HCT116 (cell line): ENCODE results near the gene CMTM8. TPM values are rescaled to one million over a fixed set of nuclear protein-coding genes. Genes with fewer than 3 reads are reported as not detected.

Experiments
- ATAC-seq: fragments of 200-7000 bp; cut with Tn5 transposase; 2 replicates; pipeline ENCODE4 v1.9.1; 2020; ENCODE audit warnings: mild to moderate bottlenecking, moderate library complexity
- BruUV-seq: library from RNA; stranded (reverse); fragments of 400-500 nt; replicated peaks from 2 replicates; lab custom pipeline; 2021; lab: Mats Ljungman, UMichigan
- CTCF ChIA-PET: fragments of 300-600 bp; sonication (Branson Sonifier 250); formaldehyde crosslinking; loops from one replicate; lab custom pipeline; 2021; ENCODE audit warnings: antibody characterized with exemption; lab: Charles Lee
- POLR2A ChIA-PET: fragments of 300-600, 350-600 bp; sonication (Branson Sonifier 250); formaldehyde crosslinking; loops from one replicate; lab custom pipeline; 2021; ENCODE audit warnings: antibody characterized with exemption; lab: Charles Lee
- RAD21 ChIA-PET, 2 experiments: fragments of 300-600 bp; sonication (Branson Sonifier 250); formaldehyde crosslinking; loops; one replicate each; lab custom pipeline; 2023; ENCODE audit warnings: low total read pairs in 2 of 2; ENCODE audit not compliant: uncharacterized antibody in 2 of 2, unreplicated experiment in 2 of 2, low non-redundant PET in 1 of 2; lab: Charles Lee
- DNase-seq: peaks from one replicate; pipeline ENCODE4 v3.0.0-alpha.2; 2010; ENCODE audit warnings: low read depth, low spot score
- H2AFZ ChIP-seq: fragments of 200-600 bp; shearing (Covaris generic), sonication (generic); 2 replicates; pipeline ENCODE4 v1.6.1; 2017; ENCODE audit warnings: low read depth, mixed run types, mixed read lengths, antibody characterized with exemption, low read length; ENCODE audit not compliant: poor library complexity, severe bottlenecking
- H3K27ac ChIP-seq: 2 replicates; pipeline ENCODE4 v1.5.1; 2012; ENCODE audit warnings: low read depth, low read length
- H3K27me3 ChIP-seq: fragments of 200-600 bp; sonication (generic); 2 replicates; pipeline ENCODE4 v1.6.1; 2016; ENCODE audit warnings: mixed run types, low read length, mixed read lengths; ENCODE audit not compliant: insufficient read depth
- H3K36me3 ChIP-seq, 2 experiments: fragments of 200-500 bp in 1 of 2; fragments of 200-600 bp in 1 of 2; sonication (Bioruptor generic) in 1 of 2; sonication (generic) in 1 of 2; 2 replicates each; pipeline versions ENCODE4 v1.5.1 to v1.6.1; 2014 to 2016; ENCODE audit warnings: low read length in 2 of 2, inconsistent platforms in 1 of 2, mixed read lengths in 1 of 2, mixed run types in 1 of 2; ENCODE audit not compliant: insufficient read depth in 2 of 2, control insufficient read depth in 1 of 2
- H3K4me1 ChIP-seq, 2 experiments: fragments of 200-600 bp in 1 of 2; sonication (generic) in 1 of 2; 2 replicates each; pipeline versions ENCODE4 v1.5.1 to v1.6.1; 2012 to 2017; ENCODE audit warnings: low read length in 2 of 2, inconsistent platforms in 1 of 2, mild to moderate bottlenecking in 1 of 2, mixed read lengths in 1 of 2, mixed run types in 1 of 2, moderate library complexity in 1 of 2; ENCODE audit not compliant: insufficient read depth in 2 of 2, control insufficient read depth in 1 of 2
- H3K4me2 ChIP-seq: fragments of 200-600 bp; sonication (generic); 2 replicates; pipeline ENCODE4 v1.6.1; 2017; ENCODE audit warnings: mixed run types, low read length, mixed read lengths
- H3K4me3 ChIP-seq, 2 experiments: fragments of 200-600 bp in 1 of 2; sonication (generic) in 1 of 2; replicated peaks in 1 of 2; 2 replicates each; pipeline ENCODE4 v1.5.1; 2011 to 2016; ENCODE audit warnings: low read length in 2 of 2, control low read depth in 1 of 2, low read depth in 1 of 2, mild to moderate bottlenecking in 1 of 2, mixed read lengths in 1 of 2, mixed run types in 1 of 2
- H3K79me2 ChIP-seq: fragments of 200-600 bp; sonication (generic); 2 replicates; pipeline ENCODE4 v1.6.1; 2017; ENCODE audit warnings: mild to moderate bottlenecking, mixed run types, low read length, moderate library complexity, mixed read lengths; ENCODE audit not compliant: insufficient read depth
- H3K9ac ChIP-seq: fragments of 200-600 bp; sonication (generic); 2 replicates; pipeline ENCODE4 v1.6.1; 2016; ENCODE audit warnings: low read length, mixed read lengths
- H3K9me2 ChIP-seq: fragments of 200-600 bp; sonication (generic), shearing (Covaris generic); 2 replicates; pipeline ENCODE4 v1.6.1; 2017; ENCODE audit warnings: mixed run types, mild to moderate bottlenecking, moderate library complexity; ENCODE audit not compliant: insufficient read depth
- H3K9me3 ChIP-seq, 2 experiments: fragments of 200-500 bp in 1 of 2; fragments of 200-600 bp in 1 of 2; sonication (Bioruptor generic) in 1 of 2; sonication (generic) in 1 of 2; 2 replicates each; pipeline ENCODE4 v1.6.1; 2014 to 2017; ENCODE audit warnings: low read length in 2 of 2, mixed read lengths in 2 of 2, inconsistent platforms in 1 of 2, low read depth in 1 of 2, mild to moderate bottlenecking in 1 of 2, mixed run types in 1 of 2, moderate library complexity in 1 of 2; ENCODE audit not compliant: control insufficient read depth in 1 of 2, insufficient read depth in 1 of 2
- H4K20me1 ChIP-seq: fragments of 200-600 bp; sonication (generic), shearing (Covaris generic); 2 replicates; pipeline ENCODE4 v1.6.1; 2017; ENCODE audit warnings: mixed run types, mild to moderate bottlenecking, moderate library complexity; ENCODE audit not compliant: insufficient read depth
- ATF3 ChIP-seq: IDR thresholded peaks from 2 replicates; pipeline ENCODE4 v1.6.1; 2012
- CBX3 ChIP-seq: IDR thresholded peaks from 2 replicates; pipeline ENCODE4 v1.6.1; 2012; ENCODE audit warnings: low read depth
- ELF1 ChIP-seq: IDR thresholded peaks from 2 replicates; pipeline ENCODE4 v1.6.1; 2012; ENCODE audit warnings: low read depth, borderline replicate concordance
- EZH2 ChIP-seq: fragments of 200-600 bp; sonication (generic); IDR thresholded peaks from 2 replicates; pipeline ENCODE4 v1.6.1; 2017; ENCODE audit warnings: antibody characterized with exemption, mixed run types
- EZH2phosphoT487 ChIP-seq: fragments of 200-600 bp; IDR thresholded peaks from 2 replicates; pipeline ENCODE4 v1.6.1; 2018; ENCODE audit warnings: antibody characterized with exemption, borderline replicate concordance
- FOSL1 ChIP-seq: IDR thresholded peaks from 2 replicates; pipeline ENCODE4 v1.6.1; 2012; ENCODE audit warnings: low read depth
- POLR2A ChIP-seq: IDR thresholded peaks from 2 replicates; pipeline ENCODE4 v1.7.0; 2011; ENCODE audit warnings: borderline replicate concordance; ENCODE audit not compliant: insufficient read depth, insufficient read length; ENCODE audit errors: extremely low read depth
- POLR2AphosphoS5 ChIP-seq: IDR thresholded peaks from 2 replicates; pipeline ENCODE4 v1.6.1; 2011; ENCODE audit warnings: mild to moderate bottlenecking, low read depth, low read length, moderate library complexity
- RAD21 ChIP-seq: IDR thresholded peaks from 2 replicates; pipeline ENCODE4 v1.6.1; 2012; ENCODE audit warnings: low read depth, mild to moderate bottlenecking
- REST ChIP-seq: IDR thresholded peaks from 2 replicates; pipeline ENCODE4 v1.6.1; 2012; ENCODE audit warnings: low read depth
- SP1 ChIP-seq: IDR thresholded peaks from 2 replicates; pipeline ENCODE4 v1.6.1; 2012; ENCODE audit warnings: low read depth
- SRF ChIP-seq: IDR thresholded peaks from 2 replicates; pipeline ENCODE4 v1.6.1; 2012; ENCODE audit warnings: low read depth
- TCF7L2 ChIP-seq: IDR thresholded peaks from 2 replicates; pipeline ENCODE4 v1.7.0; 2011; ENCODE audit warnings: borderline replicate concordance, inconsistent platforms; ENCODE audit not compliant: insufficient read depth, insufficient read length; ENCODE audit errors: extremely low read depth
- YY1 ChIP-seq: IDR thresholded peaks from 2 replicates; pipeline ENCODE4 v1.6.1; 2011; ENCODE audit warnings: low read length, low read depth, moderate library complexity, mild to moderate bottlenecking; ENCODE audit not compliant: insufficient replicate concordance; ENCODE audit errors: extremely low read depth
- ZFX ChIP-seq: fragments of 450-650 bp; IDR thresholded peaks from 2 replicates; pipeline ENCODE4 v1.6.1; 2017
- intact Hi-C: fragments of 100-400 bp; cut with micrococcal nuclease; formaldehyde crosslinking; loops from 2 replicates; pipeline ENCODE4 v1.10.0; 2022
- total RNA-seq: library from RNA; stranded (reverse); gene quantifications from one replicate; pipeline ENCODE4 v1.2.1, GENCODE V29; 2021; ENCODE audit not compliant: unreplicated experiment
- TF ChIP-seq, protein P1 (sequence below): IDR thresholded peaks from 2 replicates; pipeline ENCODE4 v1.6.1; 2012
- TF ChIP-seq, protein P2 (sequence below): IDR thresholded peaks from 2 replicates; pipeline ENCODE4 v1.6.1; 2011; ENCODE audit warnings: mild to moderate bottlenecking, low read length, moderate library complexity; ENCODE audit not compliant: insufficient replicate concordance; ENCODE audit errors: extremely low read depth
- TF ChIP-seq, protein P3 (sequence below), 3 experiments: fragments of 200-600 bp in 1 of 3; sonication (generic) in 1 of 3; IDR thresholded peaks in 2 of 3; conservative IDR thresholded peaks in 1 of 3; 2 replicates each; pipeline ENCODE4 v1.5.1; 2012 to 2017; ENCODE audit warnings: low read depth in 2 of 3, low read length in 2 of 3, antibody characterized with exemption in 1 of 3, borderline replicate concordance in 1 of 3, control low read depth in 1 of 3, mild to moderate bottlenecking in 1 of 3, mixed read lengths in 1 of 3, mixed run types in 1 of 3, moderate library complexity in 1 of 3; ENCODE audit not compliant: insufficient read depth in 1 of 3

CMTM8 gene
- total RNA-seq, 1 experiment from 2014 or later = 19.4 TPM

- H3K9ac ChIP-seq = peak overlapping the region; percentile 41
- H3K36me3 ChIP-seq = no peaks in the 10 kb centered on the region
- H3K27ac ChIP-seq = peak overlapping the region; percentile 61
- TF ChIP-seq, protein P1, sequence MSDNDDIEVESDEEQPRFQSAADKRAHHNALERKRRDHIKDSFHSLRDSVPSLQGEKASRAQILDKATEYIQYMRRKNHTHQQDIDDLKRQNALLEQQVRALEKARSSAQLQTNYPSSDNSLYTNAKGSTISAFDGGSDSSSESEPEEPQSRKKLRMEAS = peak; percentile 62; the same call in 1 of the 2 replicates
- TF ChIP-seq EZH2 = no peak
- TF ChIP-seq, protein P2, sequence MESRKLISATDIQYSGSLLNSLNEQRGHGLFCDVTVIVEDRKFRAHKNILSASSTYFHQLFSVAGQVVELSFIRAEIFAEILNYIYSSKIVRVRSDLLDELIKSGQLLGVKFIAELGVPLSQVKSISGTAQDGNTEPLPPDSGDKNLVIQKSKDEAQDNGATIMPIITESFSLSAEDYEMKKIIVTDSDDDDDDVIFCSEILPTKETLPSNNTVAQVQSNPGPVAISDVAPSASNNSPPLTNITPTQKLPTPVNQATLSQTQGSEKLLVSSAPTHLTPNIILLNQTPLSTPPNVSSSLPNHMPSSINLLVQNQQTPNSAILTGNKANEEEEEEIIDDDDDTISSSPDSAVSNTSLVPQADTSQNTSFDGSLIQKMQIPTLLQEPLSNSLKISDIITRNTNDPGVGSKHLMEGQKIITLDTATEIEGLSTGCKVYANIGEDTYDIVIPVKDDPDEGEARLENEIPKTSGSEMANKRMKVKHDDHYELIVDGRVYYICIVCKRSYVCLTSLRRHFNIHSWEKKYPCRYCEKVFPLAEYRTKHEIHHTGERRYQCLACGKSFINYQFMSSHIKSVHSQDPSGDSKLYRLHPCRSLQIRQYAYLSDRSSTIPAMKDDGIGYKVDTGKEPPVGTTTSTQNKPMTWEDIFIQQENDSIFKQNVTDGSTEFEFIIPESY = no peak
- no peak for TF ChIP-seq EZH2phosphoT487
- no peak for TF ChIP-seq POLR2A
- 0 out of 2 replicates have a peak, but pooled peaks have one; percentile 35 for TF ChIP-seq SRF
- no peak for TF ChIP-seq YY1
- peak; percentile 84 for TF ChIP-seq SP1
- TF ChIP-seq, protein P3, sequence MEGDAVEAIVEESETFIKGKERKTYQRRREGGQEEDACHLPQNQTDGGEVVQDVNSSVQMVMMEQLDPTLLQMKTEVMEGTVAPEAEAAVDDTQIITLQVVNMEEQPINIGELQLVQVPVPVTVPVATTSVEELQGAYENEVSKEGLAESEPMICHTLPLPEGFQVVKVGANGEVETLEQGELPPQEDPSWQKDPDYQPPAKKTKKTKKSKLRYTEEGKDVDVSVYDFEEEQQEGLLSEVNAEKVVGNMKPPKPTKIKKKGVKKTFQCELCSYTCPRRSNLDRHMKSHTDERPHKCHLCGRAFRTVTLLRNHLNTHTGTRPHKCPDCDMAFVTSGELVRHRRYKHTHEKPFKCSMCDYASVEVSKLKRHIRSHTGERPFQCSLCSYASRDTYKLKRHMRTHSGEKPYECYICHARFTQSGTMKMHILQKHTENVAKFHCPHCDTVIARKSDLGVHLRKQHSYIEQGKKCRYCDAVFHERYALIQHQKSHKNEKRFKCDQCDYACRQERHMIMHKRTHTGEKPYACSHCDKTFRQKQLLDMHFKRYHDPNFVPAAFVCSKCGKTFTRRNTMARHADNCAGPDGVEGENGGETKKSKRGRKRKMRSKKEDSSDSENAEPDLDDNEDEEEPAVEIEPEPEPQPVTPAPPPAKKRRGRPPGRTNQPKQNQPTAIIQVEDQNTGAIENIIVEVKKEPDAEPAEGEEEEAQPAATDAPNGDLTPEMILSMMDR (IDR thresholded peaks at IDR 0.05 in 2 of 3, conservative IDR thresholded peaks at IDR 0.05 in 1 of 3; ENCODE audit: borderline replicate concordance in 1 of 3, insufficient read depth in 1 of 3, low read depth in 2 of 3, low read length in 2 of 3) = no peak
- TF ChIP-seq CBX3 = peak; percentile 91
- no peak for TF ChIP-seq TCF7L2
- TF ChIP-seq ELF1 = no peak
- 0 out of 2 replicates have a peak, but pooled peaks have one; percentile 14 for TF ChIP-seq RAD21
- TF ChIP-seq ATF3 = peak; percentile 35; the same call in 1 of the 2 replicates
- TF ChIP-seq FOSL1 = peak; percentile 89
- TF ChIP-seq REST = no peak
- TF ChIP-seq ZFX = no peak
- TF ChIP-seq POLR2AphosphoS5 = no peak; the same call in 1 of the 2 replicates
Measured at GRCh38 chr3:32249184-32249782, 10.8 kb downstream of the CMTM8 start.

More at GRCh38 chr3:32249184-32249782, 10.8 kb downstream of the CMTM8 start:
- Histone ChIP-seq H3K4me3 (peak overlapping the region in 1 of 2 experiments; percentile 15; a peak in 1 of 4 replicates), H3K27me3 (no peaks in the 10 kb centered on the region), H3K9me2 (no peaks in the 10 kb centered on the region), H3K4me1 (peaks cover 50% of the 10 kb centered on the region in 2 experiments), H3K4me2 (peak overlapping the region; percentile 70), H3K9me3 (peaks cover 0 to 5% of the 10 kb centered on the region in 2 experiments; a peak in 1 of 4 replicates), H3K79me2 (peaks cover 78% of the 10 kb centered on the region), H2AFZ (no peak overlapping the region), H4K20me1 (peaks cover 10% of the 10 kb centered on the region; the same call in 1 of the 2 replicates)
- RAD21 ChIA-PET = interaction anchor here in 1 of 2 experiments (0.7 kb wide), 1 partner anchor 47 kb away, joined by 3 read pairs; no protein-coding TSS in a partner anchor
- no TSS peak for BruUV-seq
- intact Hi-C loops = no loop called here
- CTCF ChIA-PET = interaction anchor here (1.4 to 1.8 kb wide), 2 partner anchors 9 to 47 kb away, joined by 4 to 10 read pairs; no protein-coding TSS in a partner anchor
- peak; percentile 60 for ATAC-seq
- peak; percentile 69 for DNase-seq
- POLR2A ChIA-PET = interaction anchor here (0.7 kb wide), 1 partner anchor 34 kb away, joined by 4 read pairs; no protein-coding TSS in a partner anchor
